ENCODE data around the gene AP2A1.

GRCh38 chr19:49727217-49728030, 39.4 kb upstream of the AP2A1 start:
- no peak for TF ChIP-seq CTCF (IDR thresholded peaks at IDR 0.05; ENCODE audit: poor library complexity, severe bottlenecking)
- no peak for TF ChIP-seq TAF1 (IDR thresholded peaks at IDR 0.05; ENCODE audit: low read depth)
- TF ChIP-seq POLR2AphosphoS5 (IDR thresholded peaks at IDR 0.05) = no peak
- no peak for TF ChIP-seq RAD21 (conservative IDR thresholded peaks at IDR 0.05)
- no peak for TF ChIP-seq EZH2 (IDR thresholded peaks at IDR 0.05; ENCODE audit: borderline replicate concordance, insufficient read depth, low read length, poor library complexity, severe bottlenecking)

All from neural cell (in vitro differentiated cells).